IMR-90 (cell line): Measurements from ENCODE around the gene PANK3. TPM values are rescaled to one million over a fixed set of nuclear protein-coding genes. Genes with fewer than 3 reads are reported as not detected.

Experiments used
- ATAC-seq: fragments of 200-7000 bp; cut with Tn5 transposase; 2 replicates; pipeline ENCODE4 v1.9.1; 2020; ENCODE audit warnings: low read depth, mild to moderate bottlenecking, moderate library complexity
- BruUV-seq: library from RNA; stranded (reverse); fragments of 400-500 nt; replicated peaks from 2 replicates; lab custom pipeline; 2021; lab: Mats Ljungman, UMichigan
- CTCF ChIA-PET: fragments of 300-600 bp; formaldehyde crosslinking; extraction: SDS; loops from one replicate; lab custom pipeline; 2021; ENCODE audit warnings: antibody characterized with exemption; lab: Yijun Ruan, JAX
- POLR2A ChIA-PET: fragments of 300-600 bp; sonication (Branson Sonifier 250); formaldehyde crosslinking; loops from one replicate; lab custom pipeline; 2022; ENCODE audit warnings: antibody characterized with exemption; ENCODE audit not compliant: unreplicated experiment; lab: Charles Lee
- DNase-seq: peaks from one replicate; pipeline ENCODE4 v3.0.0; 2013
- H2AFZ ChIP-seq: replicated peaks from 2 replicates; pipeline ENCODE3; 2013; ENCODE audit warnings: low read length, mild to moderate bottlenecking; ENCODE audit not compliant: poor library complexity
- H2AK5ac ChIP-seq: 2 replicates; pipeline ENCODE4 v1.6.1; 2013; ENCODE audit warnings: low read depth, low read length, inconsistent platforms
- H2AK9ac ChIP-seq: replicated peaks from 2 replicates; pipeline ENCODE3; 2013; ENCODE audit warnings: mild to moderate bottlenecking, low read depth, low read length, moderate library complexity; ENCODE audit not compliant: poor library complexity
- H2BK120ac ChIP-seq: 2 replicates; pipeline ENCODE4 v1.6.1; 2013; ENCODE audit warnings: low read depth, low read length, inconsistent platforms
- H2BK15ac ChIP-seq: 3 replicates; pipeline ENCODE4 v1.6.1; 2013; ENCODE audit warnings: low read depth, low read length, inconsistent platforms
- H2BK20ac ChIP-seq: 2 replicates; pipeline ENCODE4 v1.6.1; 2013; ENCODE audit warnings: low read depth, mild to moderate bottlenecking, inconsistent platforms, low read length, moderate library complexity
- H2BK5ac ChIP-seq: 2 replicates; pipeline ENCODE4 v1.6.1; 2013; ENCODE audit warnings: mild to moderate bottlenecking, low read depth, low read length, inconsistent platforms; ENCODE audit not compliant: poor library complexity, severe bottlenecking
- H3K14ac ChIP-seq: replicated peaks from 2 replicates; pipeline ENCODE4 v1.6.1; 2013; ENCODE audit warnings: low read depth, low read length, inconsistent platforms
- H3K18ac ChIP-seq: 2 replicates; pipeline ENCODE4 v1.6.1; 2013; ENCODE audit warnings: low read depth, low read length, control low read depth
- H3K23ac ChIP-seq: 2 replicates; pipeline ENCODE4 v1.6.1; 2013; ENCODE audit warnings: low read depth, low read length, inconsistent platforms
- H3K27ac ChIP-seq: 2 replicates; pipeline ENCODE4 v1.5.1; 2013; ENCODE audit warnings: mild to moderate bottlenecking, control low read depth, low read length; ENCODE audit not compliant: insufficient read depth
- H3K27me3 ChIP-seq: 2 replicates; pipeline ENCODE4 v1.6.1; 2013; ENCODE audit warnings: low read length; ENCODE audit not compliant: control insufficient read depth, insufficient read depth
- H3K36me3 ChIP-seq: 2 replicates; pipeline ENCODE4 v1.6.1; 2013; ENCODE audit warnings: low read length, mixed read lengths; ENCODE audit not compliant: control insufficient read depth, insufficient read depth
- H3K4ac ChIP-seq: 2 replicates; pipeline ENCODE4 v1.6.1; 2013; ENCODE audit warnings: low read depth, low read length, inconsistent platforms
- H3K4me1 ChIP-seq: 2 replicates; pipeline ENCODE4 v1.6.1; 2013; ENCODE audit warnings: low read length, mixed read lengths; ENCODE audit not compliant: control insufficient read depth, insufficient read depth
- H3K4me2 ChIP-seq: 2 replicates; pipeline ENCODE4 v1.6.1; 2013; ENCODE audit warnings: low read depth, mild to moderate bottlenecking, control low read depth, low read length, moderate library complexity
- H3K4me3 ChIP-seq: 2 replicates; pipeline ENCODE4 v1.5.1; 2013; ENCODE audit warnings: low read depth, mild to moderate bottlenecking, control low read depth, low read length, moderate library complexity; ENCODE audit not compliant: insufficient read depth
- H3K56ac ChIP-seq: 2 replicates; pipeline ENCODE4 v1.6.1; 2013; ENCODE audit warnings: low read length, inconsistent platforms; ENCODE audit not compliant: insufficient read depth; ENCODE audit errors: extremely low read depth
- H3K79me1 ChIP-seq, 2 experiments: 2 replicates each; pipeline ENCODE4 v1.6.1; 2013; ENCODE audit warnings: low read length in 2 of 2, inconsistent platforms in 1 of 2, low read depth in 1 of 2
- H3K9ac ChIP-seq: 2 replicates; pipeline ENCODE4 v1.6.1; 2013; ENCODE audit warnings: low read depth, low read length, control low read depth
- H3K9me1 ChIP-seq: 2 replicates; pipeline ENCODE4 v1.6.1; 2013; ENCODE audit warnings: low read length, inconsistent platforms; ENCODE audit not compliant: insufficient read depth
- H3K9me3 ChIP-seq: 2 replicates; pipeline ENCODE4 v1.6.1; 2013; ENCODE audit warnings: low read length; ENCODE audit not compliant: control insufficient read depth, insufficient read depth
- H4K20me1 ChIP-seq: 2 replicates; pipeline ENCODE4 v1.6.1; 2013; ENCODE audit warnings: low read length, inconsistent platforms; ENCODE audit not compliant: insufficient read depth
- H4K5ac ChIP-seq: 2 replicates; pipeline ENCODE4 v1.6.1; 2013; ENCODE audit warnings: mild to moderate bottlenecking, low read depth, low read length, control low read depth
- H4K8ac ChIP-seq, 2 experiments: 2 replicates each; pipeline ENCODE4 v1.6.1; 2013; ENCODE audit warnings: low read depth in 2 of 2, low read length in 2 of 2, control low read depth in 1 of 2, inconsistent platforms in 1 of 2
- H4K91ac ChIP-seq: 2 replicates; pipeline ENCODE4 v1.6.1; 2013; ENCODE audit warnings: low read depth, low read length, inconsistent platforms; ENCODE audit not compliant: insufficient read depth
- CEBPB ChIP-seq: IDR thresholded peaks from 2 replicates; pipeline ENCODE4 v1.6.1; 2012; ENCODE audit warnings: low read depth, low read length, improper control_type of control experiment
- CHD1 ChIP-seq: IDR thresholded peaks from 2 replicates; pipeline ENCODE4 v1.6.1; 2012; ENCODE audit warnings: low read depth, low read length, improper control_type of control experiment
- MAZ ChIP-seq: IDR thresholded peaks from 2 replicates; pipeline ENCODE4 v1.6.1; 2012; ENCODE audit warnings: low read depth, mild to moderate bottlenecking, low read length, improper control_type of control experiment, moderate library complexity, borderline replicate concordance
- NFE2L2 ChIP-seq: fragments of 150-350 bp; IDR thresholded peaks from 2 replicates; pipeline ENCODE4 v1.6.1; 2016; ENCODE audit warnings: low read depth, mild to moderate bottlenecking, low read length
- RFX5 ChIP-seq: IDR thresholded peaks from 2 replicates; pipeline ENCODE4 v1.8.0; 2012; ENCODE audit warnings: low read depth, mild to moderate bottlenecking, low read length, moderate library complexity
- WGBS, 2 experiments: methylation state at CpG; one replicate each; pipeline versions ENCODE4 v1.1.5 to v1.1.7; 2013; ENCODE audit warnings: missing lambda C conversion rate in 2 of 2; ENCODE audit not compliant: insufficient read length in 1 of 2; ENCODE audit errors: extremely low coverage in 2 of 2; 5-methylcytosine and 5-hydroxymethylcytosine counted together
- dilution Hi-C: fragments of 300-500 bp; cut with HindIII; formaldehyde crosslinking; loops from one replicate; pipeline ENCODE4 v1.14.3; 2018; ENCODE audit warnings: low sequenced_read_pairs; ENCODE audit not compliant: unreplicated experiment
- in situ Hi-C: fragments of 300-500 bp; cut with MboI; formaldehyde crosslinking; loops from 3 replicates; pipeline ENCODE4 v1.14.3; 2019; ENCODE audit warnings: low sequenced_read_pairs, inconsistent platforms, mixed read lengths
- intact Hi-C: fragments of 100-400 bp; cut with micrococcal nuclease; formaldehyde crosslinking; loops from 2 replicates; pipeline ENCODE4 v1.10.0; 2022
- polyA plus RNA-seq, 3 experiments: library from polyadenylated mRNA; depleted of rRNA; stranded (reverse); fragments of >200 nt; gene quantifications; 2 replicates each; pipeline ENCODE4 v1.2.3, GENCODE V29; 2012; ENCODE audit warnings: low replicate concordance in 1 of 3
- total RNA-seq: library from RNA; depleted of rRNA; stranded (reverse); fragments of >200 nt; gene quantifications from 2 replicates; pipeline ENCODE4 v1.2.3, GENCODE V29; 2012

Gene PANK3
- total and polyA plus RNA-seq, 2 of the 4 experiments (the other 2 are of a cell fraction) = 6.9 to 21.0 TPM

GRCh38 chr5:168580227-168580508 is 1.0 kb upstream of the PANK3 start:
- Histone ChIP-seq H2AK5ac (no peak overlapping the region), H4K20me1 (peaks cover 32% of the 10 kb centered on the region), H3K4me2 (peak overlapping the region; percentile 92), H3K27me3 (peaks cover under 1% of the 10 kb centered on the region; the same call in 1 of the 2 replicates), H3K4me3 (peak overlapping the region; percentile 55), H4K91ac (peak overlapping the region; percentile 82), H2BK20ac (0 out of 2 replicates have a peak overlapping the region, but pooled peaks have one; percentile 55), H2AFZ (peak overlapping the region; percentile 91), H2BK120ac (peak overlapping the region; percentile 71), H3K14ac (peak overlapping the region; percentile 92), H3K27ac (peak overlapping the region; percentile 84; the same call in 1 of the 2 replicates), H3K23ac (peak overlapping the region; percentile 86), H3K9me1 (no peaks in the 10 kb centered on the region), H2BK5ac (peak overlapping the region; percentile 88), H3K4ac (peak overlapping the region; percentile 90), H4K5ac (peak overlapping the region; percentile 93), H3K18ac (peak overlapping the region; percentile 87; the same call in 1 of the 2 replicates), H3K9me3 (no peaks in the 10 kb centered on the region), H2AK9ac (peak overlapping the region; percentile 43), H4K8ac (peak overlapping the region; percentile 79 to 93), H3K9ac (peak overlapping the region; percentile 82; the same call in 1 of the 2 replicates), H3K56ac (peak overlapping the region; percentile 88; the same call in 1 of the 2 replicates), H3K36me3 (no peaks in the 10 kb centered on the region), H3K4me1 (no peaks in the 10 kb centered on the region), H3K79me1 (peaks cover 0 to 14% of the 10 kb centered on the region in 2 experiments; a peak in 1 of 4 replicates), H2BK15ac (peak overlapping the region; percentile 55; the same call in 1 of the 3 replicates)
- no peak for DNase-seq
- dilution Hi-C loops = no loop called here
- intact Hi-C loops = no loop called here
- no peak for ATAC-seq
- ChIA-PET CTCF (no interaction called here), POLR2A (no interaction called here)
- no peak for TF ChIP-seq MAZ
- TF ChIP-seq NFE2L2 = no peak
- no peak for TF ChIP-seq CEBPB
- TF ChIP-seq CHD1 = no peak
- no peak for TF ChIP-seq RFX5
- no TSS peak for BruUV-seq
- in situ Hi-C loops = no loop called here
- WGBS, 2 experiments = no CpG with 5 or more reads among the region's 3 CpGs
